GM21423 (cell line): ENCODE results near the gene PDZRN4.

Experiments
- ATAC-seq: cut with Tn5 transposase; IDR thresholded peaks from one replicate; pipeline ENCODE4 v1.9.1; 2021; ENCODE audit warnings: mild to moderate bottlenecking, moderate library complexity; ENCODE audit not compliant: unreplicated experiment

Gene PDZRN4

GRCh38 chr12:41452838-41453407 is 264.8 kb downstream of the PDZRN4 start:
- ATAC-seq = no peak

DNA sequence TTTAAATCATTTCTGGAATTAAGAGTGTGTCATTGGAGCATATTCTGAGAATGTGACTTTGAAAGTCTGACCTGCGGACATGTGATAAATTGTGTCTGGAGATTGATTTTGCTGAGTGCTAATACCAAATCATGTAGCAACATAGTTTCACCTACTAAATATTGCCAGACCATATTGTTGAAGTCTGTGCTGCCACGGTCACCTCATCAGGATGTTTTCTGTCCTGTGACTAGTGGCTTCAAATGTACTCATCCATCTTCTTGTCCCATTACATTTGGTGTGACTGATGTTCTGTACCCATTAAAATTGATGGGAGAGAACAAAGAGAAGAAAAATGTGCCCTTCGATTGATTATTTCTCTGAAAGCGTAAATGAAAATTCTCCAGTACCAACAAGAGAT is 265.3 kb downstream of the PDZRN4 start:
- ATAC-seq = no peak

DNA sequence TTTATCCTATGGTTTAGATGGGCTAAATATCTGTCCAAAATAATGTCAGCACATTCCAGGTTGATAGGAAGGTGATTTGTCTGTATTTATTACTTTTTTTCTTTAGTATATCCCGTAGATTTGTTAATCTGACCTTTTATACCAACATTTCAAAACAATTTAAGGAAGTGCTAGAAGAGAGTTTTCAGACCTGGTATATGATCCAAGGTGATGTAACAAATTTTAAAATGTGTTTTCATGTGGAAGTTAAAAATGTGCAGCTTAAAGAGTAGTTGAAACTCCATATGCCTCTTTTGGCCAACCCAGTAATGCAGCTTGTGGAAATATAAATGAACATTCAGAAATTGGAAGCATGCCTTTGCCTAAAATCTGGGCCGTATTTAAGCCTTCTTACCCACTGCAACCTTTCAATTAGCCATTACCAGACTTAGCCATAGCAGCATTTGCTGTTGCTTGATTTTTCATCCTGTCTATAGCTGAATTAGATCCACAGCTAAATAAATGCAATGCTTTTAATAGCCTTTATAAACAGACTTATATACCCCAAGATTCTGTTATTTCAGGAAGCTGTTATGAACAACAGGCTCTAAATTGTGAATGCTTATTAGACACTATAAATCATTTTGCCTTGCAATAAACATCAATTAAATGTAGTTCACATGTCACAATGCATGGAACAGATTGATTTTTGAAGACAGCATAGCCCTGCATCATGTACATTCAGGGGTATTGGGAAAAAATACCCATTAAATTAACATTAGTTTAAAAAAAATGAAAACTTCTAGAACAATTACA is 271.2 kb downstream of the PDZRN4 start:
- no peak for ATAC-seq

DNA sequence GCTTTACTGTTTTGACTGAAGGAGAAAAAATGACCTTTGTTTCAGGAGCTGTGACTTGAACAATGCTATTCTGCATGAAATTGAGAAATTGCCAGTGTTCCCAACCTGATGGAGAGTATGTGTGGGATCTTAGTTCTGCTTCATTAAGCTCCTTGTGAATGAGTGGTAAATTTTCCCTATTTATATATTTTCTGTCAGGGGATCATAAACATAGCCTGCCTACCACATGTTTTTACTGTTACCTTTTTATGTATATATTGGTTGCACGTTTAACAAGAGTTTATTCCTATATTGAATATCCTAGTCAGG is 271.7 kb downstream of the PDZRN4 start:
- ATAC-seq = no peak

DNA sequence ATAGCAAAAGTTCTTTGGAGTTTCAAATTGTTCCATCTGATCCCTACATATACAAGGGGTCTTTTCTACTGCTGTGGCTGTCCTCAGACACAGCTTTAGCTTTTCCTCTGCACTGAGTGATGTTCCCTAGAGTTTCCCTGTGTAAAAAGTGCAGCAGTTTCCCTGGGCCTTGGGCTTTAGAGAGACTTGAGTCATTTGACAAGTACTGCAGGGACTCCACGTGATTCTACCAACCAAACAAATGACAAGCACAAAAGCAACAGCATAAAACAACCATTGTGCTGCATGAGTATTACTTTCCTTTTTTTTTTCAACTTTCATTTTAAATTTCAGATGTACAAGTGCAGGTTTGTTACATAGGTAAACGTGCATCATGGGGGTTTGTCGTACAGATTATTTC is 272.8 kb downstream of the PDZRN4 start:
- ATAC-seq = no peak

DNA sequence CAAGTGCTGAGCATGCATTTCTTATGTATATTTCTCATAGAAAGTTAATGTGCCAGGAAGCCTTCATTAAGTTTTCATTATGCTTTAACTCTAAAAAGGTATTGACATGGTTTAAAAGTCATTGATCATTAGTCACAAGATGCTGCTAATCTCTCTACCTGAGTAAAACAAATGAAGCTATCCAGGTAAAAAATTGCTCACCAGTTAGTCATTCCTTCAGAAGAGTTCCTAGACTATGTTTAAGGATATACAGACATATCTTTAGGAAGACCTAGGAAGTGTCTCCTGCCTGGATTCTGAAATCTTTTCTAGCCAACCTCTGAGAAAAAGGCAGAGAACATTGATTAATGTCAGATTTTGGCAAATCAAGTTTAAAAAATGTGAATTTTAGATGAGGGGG is 274.2 kb downstream of the PDZRN4 start:
- ATAC-seq = no peak

DNA sequence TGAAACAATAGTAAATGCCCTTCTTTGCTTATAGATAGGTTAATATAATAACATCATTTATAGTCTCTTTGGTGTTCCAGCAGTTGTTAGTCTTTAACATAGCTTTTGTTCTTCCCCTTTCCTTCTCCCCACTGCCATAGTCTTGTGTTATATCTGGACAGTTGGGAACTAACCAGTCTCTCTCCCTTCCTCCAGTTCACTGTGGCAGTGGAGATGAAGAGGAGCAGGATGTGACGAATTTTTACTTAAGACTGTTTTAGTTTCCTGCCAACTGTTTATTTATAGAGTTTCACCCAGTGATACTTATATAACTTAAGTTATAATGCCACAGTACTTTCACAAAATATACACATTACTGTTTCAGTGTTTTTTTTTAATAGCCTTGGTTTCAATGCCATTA is 277.4 kb downstream of the PDZRN4 start:
- ATAC-seq = no peak

DNA sequence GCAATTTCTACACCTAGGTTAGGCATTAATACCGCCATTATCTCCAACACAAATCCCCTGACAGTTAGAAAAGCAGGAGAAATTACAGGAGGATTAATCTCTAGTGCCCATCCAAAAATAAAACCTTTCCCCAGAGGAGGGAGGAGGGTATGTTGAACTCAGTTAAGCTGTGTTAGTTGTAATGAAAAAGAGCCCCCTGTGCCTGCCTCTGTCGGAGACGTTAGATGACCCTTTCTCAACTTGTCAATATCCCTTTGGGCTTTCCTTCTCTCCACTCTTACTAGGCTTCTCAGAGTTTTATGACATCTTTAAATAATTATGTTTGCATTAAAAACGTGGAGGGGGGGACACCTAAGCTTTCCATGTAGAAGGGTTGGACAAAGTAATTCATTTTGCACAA is 278.2 kb downstream of the PDZRN4 start:
- no peak for ATAC-seq

DNA sequence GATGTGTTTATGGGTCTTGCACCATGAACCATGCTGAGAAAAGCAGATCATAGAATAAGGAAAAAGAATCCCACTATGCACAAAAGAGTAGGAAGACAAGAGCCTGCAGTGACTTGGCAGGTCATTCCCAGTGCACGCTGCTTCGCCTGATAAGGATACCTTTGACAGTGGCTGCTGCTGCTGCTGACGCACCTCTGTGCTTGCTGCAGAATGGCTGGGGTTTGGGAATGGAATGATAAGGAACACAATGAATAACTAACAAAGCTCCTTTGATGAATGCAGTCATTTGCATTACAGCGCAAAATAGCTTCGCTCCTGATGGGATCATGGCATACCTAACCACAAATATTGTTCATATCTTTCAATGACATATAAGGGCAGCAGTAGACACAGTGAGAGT is 278.7 kb downstream of the PDZRN4 start:
- no peak for ATAC-seq

DNA sequence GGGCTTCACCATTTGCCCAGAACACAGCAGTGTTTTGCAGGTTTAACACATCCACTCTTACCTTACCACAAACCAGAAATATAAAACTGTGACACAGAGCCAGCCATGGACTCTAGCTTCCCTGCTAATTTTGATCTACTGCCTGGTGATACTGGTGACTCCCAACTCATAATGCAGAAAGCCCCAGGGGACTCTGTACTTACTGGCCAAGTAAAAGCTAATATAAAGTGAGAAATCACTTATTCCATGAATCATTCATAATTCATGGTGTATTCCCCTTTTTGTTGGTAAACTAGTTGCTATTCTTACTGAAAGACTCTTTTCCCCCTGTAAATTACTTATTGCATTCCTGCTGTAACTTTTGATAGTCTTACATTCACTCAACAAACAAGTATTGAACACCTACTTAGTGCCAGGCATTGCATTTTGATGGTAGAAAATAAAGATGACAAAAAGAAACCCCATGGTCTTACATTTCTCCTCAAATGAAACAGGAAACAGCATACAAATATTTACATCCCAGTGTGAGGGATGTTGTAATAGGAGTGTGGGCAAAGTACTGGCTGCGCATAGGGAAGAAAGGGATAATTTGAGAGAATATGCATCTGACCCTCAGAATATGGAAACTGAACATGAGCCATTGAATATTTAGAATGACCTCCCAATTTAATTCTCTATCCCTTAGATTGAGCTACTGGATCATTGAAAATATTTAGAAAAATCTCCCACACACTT is 279.6 kb downstream of the PDZRN4 start:
- ATAC-seq = no peak

DNA sequence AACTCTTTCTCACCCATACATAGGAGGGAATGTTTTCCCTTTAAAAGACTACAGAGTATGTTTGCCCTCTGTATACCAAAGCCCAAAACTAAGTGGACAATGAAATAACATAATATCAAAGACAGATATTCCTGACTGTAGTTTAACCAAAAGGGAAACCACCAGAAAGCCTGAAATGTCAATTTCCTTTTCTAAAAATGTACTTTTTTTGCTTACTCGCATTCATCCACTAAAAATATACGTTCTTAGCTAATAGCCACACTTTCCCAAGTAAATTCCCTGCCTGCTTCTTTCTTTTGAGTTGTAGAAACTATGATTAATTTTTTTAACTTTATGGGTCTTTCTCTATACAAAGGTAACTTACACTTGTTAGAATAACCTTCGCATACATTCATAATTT is 280.2 kb downstream of the PDZRN4 start:
- no peak for ATAC-seq

DNA sequence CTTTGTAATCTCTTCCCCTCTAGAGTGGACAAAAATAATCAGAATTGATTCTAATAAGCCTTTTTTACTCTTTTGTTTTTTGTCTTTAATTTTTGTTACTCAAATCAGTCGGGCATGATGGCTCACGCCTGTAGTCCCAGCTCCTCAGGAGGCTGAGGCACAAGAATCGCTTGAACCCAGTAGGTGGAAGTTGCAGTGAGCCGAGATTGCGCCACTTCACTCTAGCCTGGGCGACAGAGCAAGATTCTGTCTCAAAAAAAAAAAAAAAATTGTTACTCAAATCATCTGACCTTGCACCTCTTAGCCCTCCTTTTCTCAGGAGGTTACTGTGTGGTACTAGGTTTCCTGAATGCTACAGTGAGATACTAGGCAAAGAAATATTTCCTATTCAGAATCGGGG is 280.6 kb downstream of the PDZRN4 start:
- no peak for ATAC-seq

DNA sequence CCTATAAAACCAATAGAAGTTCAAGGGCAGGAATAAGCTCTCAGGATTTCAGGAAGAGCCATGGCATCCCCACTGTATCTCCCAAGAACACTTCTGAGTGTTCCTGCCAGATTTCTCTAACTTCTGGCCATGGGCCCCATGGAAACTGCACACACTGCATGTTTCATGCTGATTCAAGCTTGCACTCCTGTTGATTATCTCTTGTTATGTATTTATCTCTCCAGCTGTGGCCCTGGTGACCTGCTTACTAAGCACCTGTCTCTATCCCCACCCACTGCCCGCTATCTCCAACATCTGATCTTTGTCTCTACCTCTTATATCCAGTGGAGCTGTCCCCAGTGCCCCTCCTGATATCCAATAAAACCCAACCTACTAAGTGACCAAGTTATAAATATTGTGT is 285.3 kb downstream of the PDZRN4 start:
- ATAC-seq = no peak

- no peak for ATAC-seq
Observed at GRCh38 chr12:41474001-41474400, 285.9 kb downstream of the PDZRN4 start.

- no peak for ATAC-seq
Observed at GRCh38 chr12:41476499-41477439, 288.6 kb downstream of the PDZRN4 start.

DNA sequence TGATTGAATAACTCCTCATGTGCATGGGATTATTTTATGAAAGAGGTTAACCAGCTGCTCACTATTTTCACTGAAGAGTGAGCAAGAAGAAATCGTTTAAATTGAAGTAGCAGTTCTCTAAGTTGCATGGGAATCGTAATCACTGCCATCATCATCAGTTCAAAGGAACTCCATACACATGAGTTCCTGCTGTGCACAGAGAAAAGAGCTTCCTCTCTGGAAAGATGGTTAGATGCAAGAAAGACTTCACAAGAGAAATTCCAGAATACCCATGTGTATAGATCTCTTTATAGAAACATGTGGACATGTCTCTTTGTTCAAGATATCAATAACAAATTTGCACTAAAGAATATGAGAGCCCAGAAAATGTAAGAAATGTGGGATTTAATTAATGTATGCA is 291.3 kb downstream of the PDZRN4 start:
- ATAC-seq = no peak

GRCh38 chr12:41485203-41485602 is 297.1 kb downstream of the PDZRN4 start:
- no peak for ATAC-seq

DNA sequence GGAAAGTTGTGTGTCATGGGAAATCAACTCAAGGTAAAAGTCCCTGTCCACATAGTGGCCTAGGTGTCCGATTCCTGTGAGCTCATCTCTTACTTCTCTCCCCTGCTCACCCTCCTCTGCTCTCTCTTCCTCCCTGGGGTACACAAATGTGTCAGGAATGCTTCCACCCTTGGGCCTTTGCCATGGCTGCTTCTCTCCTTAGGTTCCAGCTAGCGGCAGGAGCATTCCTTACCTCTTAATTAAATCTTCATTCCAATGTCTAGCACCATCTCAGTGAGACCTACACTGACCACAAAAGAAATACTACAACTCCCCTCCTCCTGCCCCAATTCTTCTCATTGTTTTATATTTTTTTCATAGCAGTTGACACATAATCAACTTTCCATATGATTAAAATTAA is 298.6 kb downstream of the PDZRN4 start:
- no peak for ATAC-seq

DNA sequence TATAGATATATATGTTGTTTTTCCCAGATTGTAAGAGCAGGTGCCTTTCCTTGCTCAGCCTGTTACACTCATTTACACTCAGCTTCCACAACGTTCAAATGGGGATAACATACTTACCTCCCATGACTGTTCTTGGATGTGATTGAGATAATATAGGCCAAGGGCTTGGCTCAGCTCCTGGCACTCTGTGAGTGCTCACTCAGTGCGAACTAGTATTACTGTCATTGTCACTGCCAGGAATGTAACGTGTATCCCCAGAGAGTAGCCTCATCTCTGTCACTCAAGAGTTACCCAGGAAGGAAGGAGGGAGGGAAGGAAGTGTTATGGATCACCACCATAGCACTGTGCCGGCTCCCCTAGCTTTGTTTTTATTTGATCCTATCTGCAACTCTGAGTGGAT is 307.9 kb downstream of the PDZRN4 start:
- ATAC-seq = no peak

- ATAC-seq = no peak
Observed at GRCh38 chr12:41497409-41497808, 309.3 kb downstream of the PDZRN4 start.

- no peak for ATAC-seq
Observed at GRCh38 chr12:41504976-41505375, 316.9 kb downstream of the PDZRN4 start.
